Neutrophil (primary cell): ENCODE data around the gene DNTTIP2.
"Not testable (repeated sequence)": the region's sequence is repeated elsewhere in the genome, so short reads cannot be mapped to it uniquely, and the experiment has no call there.

ENCODE experiments used
- H3K27ac ChIP-seq: fragments of 200-600 bp; sonication (generic); 2 replicates; pipeline ENCODE4 v1.5.1; 2016; ENCODE audit warnings: mild to moderate bottlenecking, moderate library complexity
- H3K27me3 ChIP-seq: fragments of 200-600 bp; sonication (generic); 2 replicates; pipeline ENCODE4 v1.6.0; 2016; ENCODE audit warnings: mild to moderate bottlenecking
- H3K36me3 ChIP-seq: fragments of 200-600 bp; sonication (generic); 2 replicates; pipeline ENCODE4 v1.5.1; 2017
- H3K4me1 ChIP-seq, 2 experiments: fragments of 200-600 bp in 1 of 2; sonication (generic) in 1 of 2; 1 replicate in 1 of 2; 2 replicates in 1 of 2; pipeline versions ENCODE4 v1.5.1 to v1.6.1; 2013 to 2016; ENCODE audit warnings: low read depth in 1 of 2, low read length in 1 of 2, mild to moderate bottlenecking in 1 of 2, moderate library complexity in 1 of 2; ENCODE audit not compliant: control insufficient read depth in 1 of 2, insufficient read depth in 1 of 2
- H3K4me3 ChIP-seq, 2 experiments: fragments of 200-600 bp in 1 of 2; sonication (generic) in 1 of 2; 1 replicate in 1 of 2; 2 replicates in 1 of 2; pipeline ENCODE4 v1.5.1; 2013 to 2016; ENCODE audit warnings: low read depth in 1 of 2, low read length in 1 of 2, mild to moderate bottlenecking in 1 of 2, moderate library complexity in 1 of 2
- H3K9me3 ChIP-seq: fragments of 200-600 bp; sonication (generic); 2 replicates; pipeline ENCODE4 v1.5.1; 2016
- CTCF ChIP-seq: fragments of 200-600 bp; sonication (generic); IDR thresholded peaks from 2 replicates; pipeline ENCODE4 v1.5.1; 2016; ENCODE audit warnings: antibody characterized with exemption

Gene DNTTIP2

GRCh38 chr1:93874025-93874651 is 4.9 kb downstream of the DNTTIP2 start:
- H3K36me3 ChIP-seq, result peaks cover 61% of the 10 kb centered on the region
- H3K27ac ChIP-seq, result no peak overlapping the region
- no peak overlapping the region for H3K4me3 ChIP-seq
- H3K27me3 ChIP-seq, result no peaks in the 10 kb centered on the region
- H3K9me3 ChIP-seq, result no peaks in the 10 kb centered on the region
- H3K4me1 ChIP-seq, result peaks cover 10 to 16% of the 10 kb centered on the region in 2 experiments
- no peak for TF ChIP-seq CTCF

- H3K9me3 ChIP-seq, result no peaks in the 10 kb centered on the region
- H3K27ac ChIP-seq, result no peak overlapping the region
- H3K36me3 ChIP-seq, result peaks cover 76% of the 10 kb centered on the region
- H3K4me1 ChIP-seq, result peaks cover 0 to 4% of the 10 kb centered on the region in 2 experiments
- no peaks in the 10 kb centered on the region for H3K27me3 ChIP-seq
- no peak overlapping the region for H3K4me3 ChIP-seq
- TF ChIP-seq CTCF, result no peak
Measured at GRCh38 chr1:93871366-93871765, 7.6 kb downstream of the DNTTIP2 start.

- Histone ChIP-seq H3K4me3 (no peak overlapping the region), H3K36me3 (peaks cover 68% of the 10 kb centered on the region), H3K9me3 (no peaks in the 10 kb centered on the region), H3K27me3 (peaks cover 6% of the 10 kb centered on the region), H3K4me1 (no peaks in the 10 kb centered on the region), H3K27ac (no peak overlapping the region)
- TF ChIP-seq CTCF, result no peak
Measured at GRCh38 chr1:93869653-93870052, 9.4 kb downstream of the DNTTIP2 start.

- H3K4me3 ChIP-seq, H3K4me1 ChIP-seq, H3K27ac ChIP-seq, H3K9me3 ChIP-seq: not testable (repeated sequence)
- H3K36me3 ChIP-seq, result peaks cover 57% of the 10 kb centered on the region
- peaks cover 18% of the 10 kb centered on the region for H3K27me3 ChIP-seq
Measured at GRCh38 chr1:93868492-93868891, 10.5 kb downstream of the DNTTIP2 start.

GRCh38 chr1:93865253-93865652 is 13.8 kb downstream of the DNTTIP2 start:
- H3K27me3 ChIP-seq, result peaks cover 33% of the 10 kb centered on the region
- no peaks in the 10 kb centered on the region for H3K9me3 ChIP-seq
- H3K36me3 ChIP-seq, result peaks cover 26% of the 10 kb centered on the region
- H3K4me3 ChIP-seq, result no peak overlapping the region
- no peak for TF ChIP-seq CTCF
- no peak overlapping the region for H3K27ac ChIP-seq
- H3K4me1 ChIP-seq, result no peaks in the 10 kb centered on the region

GRCh38 chr1:93864175-93864574 is 14.8 kb downstream of the DNTTIP2 start:
- H3K9me3 ChIP-seq, result no peaks in the 10 kb centered on the region
- peaks cover 33% of the 10 kb centered on the region for H3K27me3 ChIP-seq
- H3K4me3 ChIP-seq, result no peak overlapping the region
- H3K27ac ChIP-seq, result no peak overlapping the region
- TF ChIP-seq CTCF, result no peak
- H3K36me3 ChIP-seq, result peaks cover 15% of the 10 kb centered on the region
- no peaks in the 10 kb centered on the region for H3K4me1 ChIP-seq

- not testable (repeated sequence) for H3K27me3 ChIP-seq, H3K36me3 ChIP-seq, H3K4me1 ChIP-seq, H3K27ac ChIP-seq, H3K9me3 ChIP-seq, H3K4me3 ChIP-seq
Measured at GRCh38 chr1:93857653-93858052, 21.4 kb downstream of the DNTTIP2 start.

GRCh38 chr1:93855983-93856382 is 23.0 kb downstream of the DNTTIP2 start:
- H3K36me3 ChIP-seq, H3K27ac ChIP-seq, H3K27me3 ChIP-seq, H3K4me1 ChIP-seq, H3K4me3 ChIP-seq, H3K9me3 ChIP-seq: not testable (repeated sequence)
